HepG2 (cell line): ENCODE measurements around the gene PLXNA3. TPM values are rescaled to one million over a fixed set of nuclear protein-coding genes. Genes with fewer than 3 reads are reported as not detected.
A peak's percentile ranks its signal among the peaks of the same experiment; 100 is the strongest.

Source experiments
- ARNT2 ChIP-seq: sonication (generic); formaldehyde crosslinking; IDR thresholded peaks from 2 replicates; pipeline ENCODE4 v1.8.0; 2022; ENCODE audit warnings: mild to moderate bottlenecking, low read depth, missing genetic modification reagents, moderate library complexity
- CREBL2 ChIP-seq: sonication (generic); formaldehyde crosslinking; IDR thresholded peaks from 2 replicates; pipeline ENCODE4 v1.8.1; 2023; ENCODE audit warnings: missing genetic modification reagents, mild to moderate bottlenecking, borderline replicate concordance
- FOXP1 ChIP-seq, 2 experiments: fragments of 450-650 bp in 1 of 2; IDR thresholded peaks; 2 replicates each; pipeline ENCODE4 v1.6.1; 2017 to 2018; ENCODE audit warnings: antibody characterized with exemption in 1 of 2
- HNRNPH1 ChIP-seq: fragments of 200-400 bp; formaldehyde crosslinking; optimal IDR thresholded peaks from 2 replicates; pipeline ENCODE3; 2017; ENCODE audit warnings: mild to moderate bottlenecking, low read depth, low read length
- RNF2 ChIP-seq: fragments of 450-650 bp; conservative IDR thresholded peaks from 2 replicates; pipeline ENCODE4 v1.6.1; 2016; ENCODE audit warnings: low read depth
- ZGPAT ChIP-seq: IDR thresholded peaks from 2 replicates; pipeline ENCODE4 v1.6.1; 2016; ENCODE audit warnings: mild to moderate bottlenecking
- ZNF772 ChIP-seq: sonication (generic); formaldehyde crosslinking; IDR thresholded peaks from 2 replicates; pipeline ENCODE4 v1.5.0; 2020; ENCODE audit warnings: mild to moderate bottlenecking, missing genetic modification reagents
- ZNF788 ChIP-seq: sonication (generic); formaldehyde crosslinking; IDR thresholded peaks from 2 replicates; pipeline ENCODE4 v1.5.0; 2020; ENCODE audit warnings: mild to moderate bottlenecking, missing genetic modification reagents, borderline replicate concordance
- polyA plus RNA-seq, 8 experiments: library from polyadenylated mRNA; depleted of rRNA in 3 of 8; stranded (reverse) in 7 of 8; unstranded in 1 of 8; fragments of >200 nt; fragmentation: Illumina TruSeq in 4 of 8; extraction: Trizol in 4 of 8; gene quantifications; 2 replicates each; pipeline versions ENCODE4 v1.2.1 to v1.2.3, GENCODE V29; 2011 to 2016; ENCODE audit warnings: low read depth in 4 of 8, missing spikeins in 1 of 8, mixed read lengths in 1 of 8; ENCODE audit not compliant: insufficient read depth in 1 of 8
- total RNA-seq, 5 experiments: library from RNA; depleted of rRNA; stranded (reverse); fragments of >200 nt; fragmentation: Illumina TruSeq; extraction: Trizol; gene quantifications; 2 replicates each; pipeline ENCODE4 v1.2.3, GENCODE V29; 2016; ENCODE audit warnings: low read depth in 1 of 5
- TF ChIP-seq, protein P1 (sequence below): sonication (generic); formaldehyde crosslinking; IDR thresholded peaks from 2 replicates; pipeline ENCODE4 v1.5.0; 2020; ENCODE audit warnings: mild to moderate bottlenecking, missing genetic modification reagents, borderline replicate concordance
- TF ChIP-seq, protein P2 (sequence below): sonication (generic); formaldehyde crosslinking; IDR thresholded peaks from 2 replicates; pipeline ENCODE4 v1.4.0; 2020; ENCODE audit warnings: missing genetic modification reagents
- TF ChIP-seq, protein P3 (sequence below): sonication (generic); formaldehyde crosslinking; IDR thresholded peaks from 2 replicates; pipeline ENCODE4 v1.5.0; 2020; ENCODE audit warnings: mild to moderate bottlenecking, missing genetic modification reagents
- TF ChIP-seq, protein P4 (sequence below): sonication (generic); formaldehyde crosslinking; IDR thresholded peaks from 2 replicates; pipeline ENCODE4 v1.4.0; 2020; ENCODE audit warnings: mild to moderate bottlenecking, missing genetic modification reagents

Gene PLXNA3
- total and polyA plus RNA-seq, 2 of the 13 experiments (the other 11 are each of a cell fraction or from before 2014, with no cell fraction given), result 5.8 to 20.6 TPM

DNA sequence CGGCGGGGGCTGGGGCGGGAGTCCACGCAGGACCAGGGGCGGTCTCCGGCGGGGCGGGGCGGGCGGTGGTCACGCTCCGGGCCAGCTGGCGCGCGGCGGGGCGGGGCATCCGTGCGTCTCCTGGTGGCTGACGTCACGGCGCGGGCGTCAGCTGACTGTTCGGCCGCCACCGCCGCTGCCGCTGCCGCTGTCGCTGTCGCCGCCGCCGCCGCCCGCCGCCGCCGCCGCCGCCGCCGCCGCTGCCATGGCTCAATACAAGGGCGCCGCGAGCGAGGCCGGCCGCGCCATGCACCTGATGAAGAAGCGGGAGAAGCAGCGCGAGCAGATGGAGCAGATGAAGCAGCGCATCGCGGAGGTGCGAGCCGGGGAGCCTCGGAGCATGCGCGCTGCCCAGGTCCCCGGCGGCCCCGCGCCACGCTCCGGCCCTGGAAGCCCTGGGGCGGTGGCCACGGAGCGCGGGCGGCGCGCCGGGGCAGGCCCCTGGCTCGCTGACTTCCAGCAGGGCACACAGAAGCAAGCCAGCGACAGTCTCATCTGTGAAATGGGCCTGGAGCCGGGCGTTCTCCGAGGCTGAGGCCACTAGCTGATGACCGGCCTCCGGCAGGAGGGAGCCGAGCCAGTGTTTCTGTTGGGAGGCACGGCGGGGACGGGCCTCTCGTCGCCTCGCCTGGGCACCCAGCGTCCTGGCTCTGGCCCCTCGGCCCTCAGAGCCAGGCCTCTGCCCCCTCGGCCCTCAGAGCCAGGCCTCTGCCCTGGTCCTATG is 13.9 kb upstream of the PLXNA3 start, which contains the start of gene FAM50A (continued):
- TF ChIP-seq, protein P1, sequence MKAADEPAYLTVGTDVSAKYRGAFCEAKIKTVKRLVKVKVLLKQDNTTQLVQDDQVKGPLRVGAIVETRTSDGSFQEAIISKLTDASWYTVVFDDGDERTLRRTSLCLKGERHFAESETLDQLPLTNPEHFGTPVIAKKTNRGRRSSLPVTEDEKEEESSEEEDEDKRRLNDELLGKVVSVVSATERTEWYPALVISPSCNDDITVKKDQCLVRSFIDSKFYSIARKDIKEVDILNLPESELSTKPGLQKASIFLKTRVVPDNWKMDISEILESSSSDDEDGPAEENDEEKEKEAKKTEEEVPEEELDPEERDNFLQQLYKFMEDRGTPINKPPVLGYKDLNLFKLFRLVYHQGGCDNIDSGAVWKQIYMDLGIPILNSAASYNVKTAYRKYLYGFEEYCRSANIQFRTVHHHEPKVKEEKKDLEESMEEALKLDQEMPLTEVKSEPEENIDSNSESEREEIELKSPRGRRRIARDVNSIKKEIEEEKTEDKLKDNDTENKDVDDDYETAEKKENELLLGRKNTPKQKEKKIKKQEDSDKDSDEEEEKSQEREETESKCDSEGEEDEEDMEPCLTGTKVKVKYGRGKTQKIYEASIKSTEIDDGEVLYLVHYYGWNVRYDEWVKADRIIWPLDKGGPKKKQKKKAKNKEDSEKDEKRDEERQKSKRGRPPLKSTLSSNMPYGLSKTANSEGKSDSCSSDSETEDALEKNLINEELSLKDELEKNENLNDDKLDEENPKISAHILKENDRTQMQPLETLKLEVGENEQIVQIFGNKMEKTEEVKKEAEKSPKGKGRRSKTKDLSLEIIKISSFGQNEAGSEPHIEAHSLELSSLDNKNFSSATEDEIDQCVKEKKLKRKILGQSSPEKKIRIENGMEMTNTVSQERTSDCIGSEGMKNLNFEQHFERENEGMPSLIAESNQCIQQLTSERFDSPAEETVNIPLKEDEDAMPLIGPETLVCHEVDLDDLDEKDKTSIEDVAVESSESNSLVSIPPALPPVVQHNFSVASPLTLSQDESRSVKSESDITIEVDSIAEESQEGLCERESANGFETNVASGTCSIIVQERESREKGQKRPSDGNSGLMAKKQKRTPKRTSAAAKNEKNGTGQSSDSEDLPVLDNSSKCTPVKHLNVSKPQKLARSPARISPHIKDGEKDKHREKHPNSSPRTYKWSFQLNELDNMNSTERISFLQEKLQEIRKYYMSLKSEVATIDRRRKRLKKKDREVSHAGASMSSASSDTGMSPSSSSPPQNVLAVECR (CRISPR knock-in tag), result peak; percentile 13; the same call in 1 of the 2 replicates
- TF ChIP-seq, protein P2, sequence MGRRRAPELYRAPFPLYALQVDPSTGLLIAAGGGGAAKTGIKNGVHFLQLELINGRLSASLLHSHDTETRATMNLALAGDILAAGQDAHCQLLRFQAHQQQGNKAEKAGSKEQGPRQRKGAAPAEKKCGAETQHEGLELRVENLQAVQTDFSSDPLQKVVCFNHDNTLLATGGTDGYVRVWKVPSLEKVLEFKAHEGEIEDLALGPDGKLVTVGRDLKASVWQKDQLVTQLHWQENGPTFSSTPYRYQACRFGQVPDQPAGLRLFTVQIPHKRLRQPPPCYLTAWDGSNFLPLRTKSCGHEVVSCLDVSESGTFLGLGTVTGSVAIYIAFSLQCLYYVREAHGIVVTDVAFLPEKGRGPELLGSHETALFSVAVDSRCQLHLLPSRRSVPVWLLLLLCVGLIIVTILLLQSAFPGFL, result no peak
- 0 out of 2 replicates have a peak, but pooled peaks have one; percentile 23 for TF ChIP-seq ZGPAT (CRISPR knock-in tag)
- TF ChIP-seq FOXP1 (IDR thresholded peaks at IDR 0.05), result no peak
- no peak for TF ChIP-seq FOXP1 (CRISPR knock-in tag; IDR thresholded peaks at IDR 0.05)
- TF ChIP-seq, protein P3, sequence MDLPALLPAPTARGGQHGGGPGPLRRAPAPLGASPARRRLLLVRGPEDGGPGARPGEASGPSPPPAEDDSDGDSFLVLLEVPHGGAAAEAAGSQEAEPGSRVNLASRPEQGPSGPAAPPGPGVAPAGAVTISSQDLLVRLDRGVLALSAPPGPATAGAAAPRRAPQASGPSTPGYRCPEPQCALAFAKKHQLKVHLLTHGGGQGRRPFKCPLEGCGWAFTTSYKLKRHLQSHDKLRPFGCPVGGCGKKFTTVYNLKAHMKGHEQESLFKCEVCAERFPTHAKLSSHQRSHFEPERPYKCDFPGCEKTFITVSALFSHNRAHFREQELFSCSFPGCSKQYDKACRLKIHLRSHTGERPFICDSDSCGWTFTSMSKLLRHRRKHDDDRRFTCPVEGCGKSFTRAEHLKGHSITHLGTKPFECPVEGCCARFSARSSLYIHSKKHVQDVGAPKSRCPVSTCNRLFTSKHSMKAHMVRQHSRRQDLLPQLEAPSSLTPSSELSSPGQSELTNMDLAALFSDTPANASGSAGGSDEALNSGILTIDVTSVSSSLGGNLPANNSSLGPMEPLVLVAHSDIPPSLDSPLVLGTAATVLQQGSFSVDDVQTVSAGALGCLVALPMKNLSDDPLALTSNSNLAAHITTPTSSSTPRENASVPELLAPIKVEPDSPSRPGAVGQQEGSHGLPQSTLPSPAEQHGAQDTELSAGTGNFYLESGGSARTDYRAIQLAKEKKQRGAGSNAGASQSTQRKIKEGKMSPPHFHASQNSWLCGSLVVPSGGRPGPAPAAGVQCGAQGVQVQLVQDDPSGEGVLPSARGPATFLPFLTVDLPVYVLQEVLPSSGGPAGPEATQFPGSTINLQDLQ (CRISPR knock-in tag), result no peak
- TF ChIP-seq, protein P4, sequence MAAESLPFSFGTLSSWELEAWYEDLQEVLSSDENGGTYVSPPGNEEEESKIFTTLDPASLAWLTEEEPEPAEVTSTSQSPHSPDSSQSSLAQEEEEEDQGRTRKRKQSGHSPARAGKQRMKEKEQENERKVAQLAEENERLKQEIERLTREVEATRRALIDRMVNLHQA (CRISPR knock-in tag), result no peak
- TF ChIP-seq CREBL2 (CRISPR knock-in tag), result no peak
- TF ChIP-seq ARNT2 (CRISPR knock-in tag), result peak; percentile 37; the same call in 1 of the 2 replicates
- no peak for TF ChIP-seq ZNF788 (CRISPR knock-in tag)
- no peak for TF ChIP-seq HNRNPH1
- 0 out of 2 replicates have a peak, but pooled peaks have one; percentile 40 for TF ChIP-seq ZNF772 (CRISPR knock-in tag)
- 0 out of 2 replicates have a peak, but pooled peaks have one; percentile 29 for TF ChIP-seq RNF2
